Suprapubic skin (tissue), 4 donors: ENCODE data around the gene MTRR. TPM values are rescaled to one million over a fixed set of nuclear protein-coding genes. Genes with fewer than 3 reads are reported as not detected.
A peak's percentile ranks its signal among the peaks of the same experiment; 100 is the strongest.

Experiments
- DNase-seq, 2 donors: peaks; one replicate each; pipeline ENCODE4 v3.0.0-alpha.2; 2019; ENCODE audit warnings: low spot score in 2 of 2
- H3K27ac ChIP-seq: fragments of 200-600 bp; sonication (generic); one replicate; pipeline ENCODE4 v1.5.1; 2019
- H3K27me3 ChIP-seq: fragments of 200-600 bp; sonication (generic); one replicate; pipeline ENCODE4 v1.5.1; 2019
- H3K36me3 ChIP-seq: fragments of 200-600 bp; sonication (generic); one replicate; pipeline ENCODE4 v1.5.1; 2019
- H3K4me1 ChIP-seq: fragments of 200-600 bp; sonication (generic); one replicate; pipeline ENCODE4 v1.5.1; 2019
- H3K4me3 ChIP-seq: fragments of 200-600 bp; sonication (generic); one replicate; pipeline ENCODE4 v1.5.1; 2019; ENCODE audit warnings: mild to moderate bottlenecking
- H3K9me3 ChIP-seq: fragments of 200-600 bp; sonication (generic); one replicate; pipeline ENCODE4 v1.5.1; 2019
- EP300 ChIP-seq: sonication (generic); formaldehyde crosslinking; IDR thresholded peaks from one replicate; pipeline ENCODE4 v1.6.1; 2017; ENCODE audit warnings: antibody characterized with exemption
- POLR2A ChIP-seq, 2 donors: fragments of 450-650 bp; IDR thresholded peaks; one replicate each; pipeline ENCODE4 v1.6.1; 2017; ENCODE audit warnings: antibody characterized with exemption in 2 of 2, mild to moderate bottlenecking in 2 of 2, moderate library complexity in 2 of 2
- POLR2AphosphoS5 ChIP-seq, 3 donors: sonication (generic); formaldehyde crosslinking; IDR thresholded peaks; one replicate each; pipeline ENCODE4 v1.6.1; 2017; ENCODE audit warnings: antibody characterized with exemption in 3 of 3
- WGBS: methylation state at CpG from one replicate; pipeline ENCODE4 v1.1.5; 2018; 5-methylcytosine and 5-hydroxymethylcytosine counted together
- total RNA-seq, 4 donors: library from RNA; depleted of rRNA; stranded (reverse); fragments of >200 nt; gene quantifications; one replicate each; pipeline ENCODE4 v1.1.0, GENCODE V29; 2016
- TF ChIP-seq, protein P1 (sequence below), 2 donors: fragments of 200-600 bp in 1 of 2; fragments of 450-650 bp in 1 of 2; sonication (generic) in 1 of 2; IDR thresholded peaks; one replicate each; pipeline ENCODE4 v1.5.1; 2016 to 2019; ENCODE audit warnings: antibody characterized with exemption in 2 of 2, mild to moderate bottlenecking in 1 of 2, moderate library complexity in 1 of 2

MTRR gene
- total RNA-seq, 4 donors from 2014 or later = 33.5 to 51.2 (median 38.4) TPM

DNA sequence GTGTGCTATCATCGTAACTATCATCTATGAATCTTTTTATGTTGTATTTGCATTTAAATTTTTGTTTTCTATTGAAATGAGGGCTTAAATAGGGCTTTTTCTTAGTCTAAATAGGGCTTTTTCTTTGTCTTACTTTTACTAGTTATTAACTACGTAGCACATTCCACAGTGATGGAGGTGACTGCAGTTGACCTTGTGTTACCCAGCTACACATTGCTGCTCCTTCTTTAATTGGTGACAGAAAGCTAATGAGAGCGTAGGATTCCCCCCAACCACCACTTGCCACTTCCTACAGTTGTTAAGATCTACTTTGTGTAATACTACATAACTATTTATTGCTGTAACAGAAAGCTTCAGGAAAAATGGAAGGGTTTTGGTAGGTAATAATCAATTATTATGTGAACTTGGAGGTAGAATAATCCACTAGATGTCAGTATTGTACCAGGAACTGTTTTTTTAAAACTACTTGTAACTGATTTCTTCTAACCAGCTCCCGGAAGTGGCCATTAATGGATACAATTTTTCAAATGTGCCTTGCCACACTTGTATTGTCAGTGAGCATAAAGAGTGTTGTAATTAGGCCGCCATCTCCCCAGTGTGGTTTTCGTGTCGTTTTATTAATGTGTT lies 18.0 kb downstream of the MTRR start:
- TF ChIP-seq, protein P1, sequence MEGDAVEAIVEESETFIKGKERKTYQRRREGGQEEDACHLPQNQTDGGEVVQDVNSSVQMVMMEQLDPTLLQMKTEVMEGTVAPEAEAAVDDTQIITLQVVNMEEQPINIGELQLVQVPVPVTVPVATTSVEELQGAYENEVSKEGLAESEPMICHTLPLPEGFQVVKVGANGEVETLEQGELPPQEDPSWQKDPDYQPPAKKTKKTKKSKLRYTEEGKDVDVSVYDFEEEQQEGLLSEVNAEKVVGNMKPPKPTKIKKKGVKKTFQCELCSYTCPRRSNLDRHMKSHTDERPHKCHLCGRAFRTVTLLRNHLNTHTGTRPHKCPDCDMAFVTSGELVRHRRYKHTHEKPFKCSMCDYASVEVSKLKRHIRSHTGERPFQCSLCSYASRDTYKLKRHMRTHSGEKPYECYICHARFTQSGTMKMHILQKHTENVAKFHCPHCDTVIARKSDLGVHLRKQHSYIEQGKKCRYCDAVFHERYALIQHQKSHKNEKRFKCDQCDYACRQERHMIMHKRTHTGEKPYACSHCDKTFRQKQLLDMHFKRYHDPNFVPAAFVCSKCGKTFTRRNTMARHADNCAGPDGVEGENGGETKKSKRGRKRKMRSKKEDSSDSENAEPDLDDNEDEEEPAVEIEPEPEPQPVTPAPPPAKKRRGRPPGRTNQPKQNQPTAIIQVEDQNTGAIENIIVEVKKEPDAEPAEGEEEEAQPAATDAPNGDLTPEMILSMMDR (IDR thresholded peaks at IDR 0.05) = peak in 1 of 2 donors; percentile 24
- TF ChIP-seq EP300 = no peak
- TF ChIP-seq POLR2AphosphoS5 (IDR thresholded peaks at IDR 0.05) = no peak
- TF ChIP-seq POLR2A (IDR thresholded peaks at IDR 0.05) = no peak
- no peaks in the 10 kb centered on the region for H3K9me3 ChIP-seq
- H3K4me3 ChIP-seq = no peak overlapping the region
- no peak overlapping the region for H3K27ac ChIP-seq
- no peaks in the 10 kb centered on the region for H3K4me1 ChIP-seq
- H3K36me3 ChIP-seq = peaks cover 64% of the 10 kb centered on the region
- no peaks in the 10 kb centered on the region for H3K27me3 ChIP-seq
- DNase-seq = no peak
- WGBS = 67% methylated on average over 7 of the region's 7 CpGs

DNA sequence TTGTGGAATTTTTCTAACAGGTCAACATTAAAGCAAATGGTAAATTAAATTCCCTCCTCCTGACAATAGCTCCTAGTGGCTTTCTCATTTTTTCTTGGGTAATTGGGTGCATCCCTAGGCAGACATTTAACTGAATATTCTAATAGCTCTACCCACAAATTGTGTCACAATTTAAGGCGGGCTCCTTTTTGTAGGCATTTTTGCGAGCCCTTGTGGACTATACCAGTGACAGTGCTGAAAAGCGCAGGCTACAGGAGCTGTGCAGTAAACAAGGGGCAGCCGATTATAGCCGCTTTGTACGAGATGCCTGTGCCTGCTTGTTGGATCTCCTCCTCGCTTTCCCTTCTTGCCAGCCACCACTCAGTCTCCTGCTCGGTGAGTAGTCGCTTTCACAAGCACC lies 20.0 kb downstream of the MTRR start:
- DNase-seq = no peak
- Histone ChIP-seq H3K36me3 (peaks cover 67% of the 10 kb centered on the region), H3K27me3 (no peaks in the 10 kb centered on the region), H3K9me3 (no peaks in the 10 kb centered on the region), H3K27ac (no peak overlapping the region), H3K4me3 (no peak overlapping the region), H3K4me1 (no peaks in the 10 kb centered on the region)
- no peak for TF ChIP-seq POLR2AphosphoS5 (IDR thresholded peaks at IDR 0.05)
- TF ChIP-seq, protein P1 (IDR thresholded peaks at IDR 0.05) = no peak
- TF ChIP-seq EP300 = no peak
- no peak for TF ChIP-seq POLR2A (IDR thresholded peaks at IDR 0.05)
- WGBS = 83% methylated on average over 9 of the region's 9 CpGs

DNA sequence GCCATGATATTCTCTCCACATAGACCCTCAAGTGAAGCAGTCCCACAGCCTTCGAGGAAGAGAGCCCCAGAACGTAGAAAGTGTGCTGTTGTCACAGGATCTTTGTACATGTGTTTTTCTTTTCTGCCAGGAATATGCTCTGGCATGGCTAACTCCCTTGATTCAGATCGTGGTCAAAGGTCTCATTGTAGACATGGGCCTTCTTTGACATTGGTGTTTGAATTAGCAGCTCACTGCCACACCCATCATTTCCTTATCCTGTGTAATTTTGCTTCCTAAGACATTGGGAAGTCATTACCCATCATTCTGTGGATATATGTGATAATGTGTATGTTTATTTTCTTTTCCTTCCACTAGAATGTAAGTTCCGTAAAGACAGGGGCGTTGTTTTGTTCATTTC lies 25.5 kb downstream of the MTRR start:
- TF ChIP-seq, protein P1 (IDR thresholded peaks at IDR 0.05) = no peak
- TF ChIP-seq EP300 = no peak
- TF ChIP-seq POLR2AphosphoS5 (IDR thresholded peaks at IDR 0.05) = no peak
- no peak for TF ChIP-seq POLR2A (IDR thresholded peaks at IDR 0.05)
- Histone ChIP-seq H3K27me3 (no peaks in the 10 kb centered on the region), H3K4me1 (no peaks in the 10 kb centered on the region), H3K36me3 (peaks cover 89% of the 10 kb centered on the region), H3K27ac (no peak overlapping the region), H3K4me3 (no peak overlapping the region), H3K9me3 (no peaks in the 10 kb centered on the region)
- WGBS = 82% methylated on average over 5 of the region's 5 CpGs
- no peak for DNase-seq

DNA sequence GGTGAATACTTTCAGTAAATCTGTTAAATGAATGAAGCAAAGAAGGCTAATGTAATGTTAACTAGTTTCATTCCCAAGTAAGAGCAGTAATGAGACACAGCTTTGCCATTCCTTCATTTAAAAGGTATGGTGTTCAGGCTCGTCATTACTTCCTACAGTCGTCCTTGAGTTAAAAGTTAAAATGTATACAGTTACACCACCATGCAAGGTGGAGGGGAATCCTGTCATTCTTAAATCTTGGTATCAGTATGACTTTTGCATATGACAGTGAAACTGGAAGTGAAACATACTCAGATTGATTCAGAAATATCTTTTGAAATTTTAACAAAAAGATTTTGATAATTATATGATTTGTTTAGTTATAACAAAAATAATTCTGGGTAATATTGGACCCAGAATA lies 25.9 kb downstream of the MTRR start:
- TF ChIP-seq, protein P1 (IDR thresholded peaks at IDR 0.05) = no peak
- no peak for TF ChIP-seq POLR2A (IDR thresholded peaks at IDR 0.05)
- no peak for TF ChIP-seq EP300
- TF ChIP-seq POLR2AphosphoS5 (IDR thresholded peaks at IDR 0.05) = no peak
- Histone ChIP-seq H3K4me3 (no peak overlapping the region), H3K36me3 (peaks cover 89% of the 10 kb centered on the region), H3K9me3 (no peaks in the 10 kb centered on the region), H3K27ac (no peak overlapping the region), H3K27me3 (no peaks in the 10 kb centered on the region), H3K4me1 (no peaks in the 10 kb centered on the region)
- no peak for DNase-seq
- 83% methylated on average over 2 of the region's 2 CpGs for WGBS

DNA sequence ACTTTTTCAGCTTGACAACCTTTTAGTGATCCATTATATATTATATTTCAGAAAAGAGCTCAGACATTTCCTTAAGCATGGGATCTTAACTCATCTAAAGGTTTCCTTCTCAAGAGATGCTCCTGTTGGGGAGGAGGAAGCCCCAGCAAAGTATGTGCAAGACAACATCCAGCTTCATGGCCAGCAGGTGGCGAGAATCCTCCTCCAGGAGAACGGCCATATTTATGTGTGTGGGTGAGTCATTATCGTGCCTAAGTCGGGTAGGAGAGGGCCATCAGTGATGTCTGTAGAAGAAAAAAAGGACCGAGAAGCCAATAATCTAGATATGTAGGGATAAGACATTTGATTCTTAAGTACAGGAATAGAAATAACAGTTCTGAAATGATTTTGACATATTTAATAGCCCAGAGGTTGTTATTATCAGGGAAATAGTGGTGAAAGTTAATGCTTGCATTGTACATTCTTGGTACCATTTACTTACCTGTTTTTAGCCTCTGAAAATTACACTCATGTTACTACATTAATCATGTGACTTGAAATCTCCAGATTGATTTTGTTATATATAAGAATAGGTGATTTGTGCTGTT lies 28.2 kb downstream of the MTRR start:
- Histone ChIP-seq H3K27me3 (no peaks in the 10 kb centered on the region), H3K27ac (no peak overlapping the region), H3K36me3 (peaks cover 95% of the 10 kb centered on the region), H3K4me1 (no peaks in the 10 kb centered on the region), H3K9me3 (no peaks in the 10 kb centered on the region), H3K4me3 (no peak overlapping the region)
- 71% methylated on average over 5 of the region's 5 CpGs for WGBS
- TF ChIP-seq POLR2A (IDR thresholded peaks at IDR 0.05) = no peak
- TF ChIP-seq EP300 = no peak
- TF ChIP-seq, protein P1 (IDR thresholded peaks at IDR 0.05) = peak in 1 of 2 donors; percentile 11
- no peak for TF ChIP-seq POLR2AphosphoS5 (IDR thresholded peaks at IDR 0.05)
- no peak for DNase-seq
